SW480 (cell line): ENCODE data around the gene ZCCHC4.
A peak's percentile ranks its signal among the peaks of the same experiment; 100 is the strongest.

Experiments
- DNase-seq: peaks from one replicate; pipeline ENCODE4 v3.0.0-alpha.2; 2016; ENCODE audit warnings: low spot score

The ZCCHC4 gene, protein sequence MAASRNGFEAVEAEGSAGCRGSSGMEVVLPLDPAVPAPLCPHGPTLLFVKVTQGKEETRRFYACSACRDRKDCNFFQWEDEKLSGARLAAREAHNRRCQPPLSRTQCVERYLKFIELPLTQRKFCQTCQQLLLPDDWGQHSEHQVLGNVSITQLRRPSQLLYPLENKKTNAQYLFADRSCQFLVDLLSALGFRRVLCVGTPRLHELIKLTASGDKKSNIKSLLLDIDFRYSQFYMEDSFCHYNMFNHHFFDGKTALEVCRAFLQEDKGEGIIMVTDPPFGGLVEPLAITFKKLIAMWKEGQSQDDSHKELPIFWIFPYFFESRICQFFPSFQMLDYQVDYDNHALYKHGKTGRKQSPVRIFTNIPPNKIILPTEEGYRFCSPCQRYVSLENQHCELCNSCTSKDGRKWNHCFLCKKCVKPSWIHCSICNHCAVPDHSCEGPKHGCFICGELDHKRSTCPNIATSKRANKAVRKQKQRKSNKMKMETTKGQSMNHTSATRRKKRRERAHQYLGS

DNA sequence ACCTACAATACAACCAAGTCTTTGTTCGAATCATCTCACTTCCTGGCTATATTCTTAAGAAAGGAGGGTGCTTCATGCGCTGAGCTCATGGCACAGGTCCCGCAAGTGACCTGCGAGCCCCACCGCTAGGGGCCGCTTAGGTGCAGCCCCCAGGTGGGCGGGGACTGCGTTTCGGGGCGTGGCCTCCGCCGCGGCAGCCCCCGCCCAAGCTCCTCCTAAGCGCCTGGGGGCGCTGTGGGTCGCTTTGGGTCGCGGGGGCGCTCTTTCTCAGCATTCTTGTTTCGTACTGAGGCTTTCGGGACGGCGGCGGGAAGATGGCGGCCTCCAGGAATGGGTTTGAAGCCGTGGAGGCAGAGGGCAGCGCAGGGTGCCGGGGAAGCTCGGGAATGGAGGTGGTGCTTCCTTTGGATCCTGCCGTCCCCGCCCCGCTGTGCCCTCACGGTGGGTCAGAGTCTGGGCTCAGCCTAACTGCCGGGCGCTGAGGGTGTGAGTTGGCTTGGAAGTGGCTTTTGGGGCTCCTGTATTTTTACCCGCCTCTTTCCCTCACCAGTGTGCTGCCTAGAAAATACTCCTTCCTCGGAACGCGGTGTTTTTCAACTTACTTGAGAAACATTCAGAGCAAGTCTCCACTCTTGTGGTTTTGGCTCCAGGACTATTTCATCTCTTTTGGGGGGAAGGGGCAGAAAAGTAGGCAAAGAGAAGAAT is at the start of gene ZCCHC4:
ZCCHC4 (plus strand) TSS at position 279 of the 705 bp plus-strand sequence; CDS start at position 315, 36 bp downstream.
- peak; percentile 80 for DNase-seq

DNA sequence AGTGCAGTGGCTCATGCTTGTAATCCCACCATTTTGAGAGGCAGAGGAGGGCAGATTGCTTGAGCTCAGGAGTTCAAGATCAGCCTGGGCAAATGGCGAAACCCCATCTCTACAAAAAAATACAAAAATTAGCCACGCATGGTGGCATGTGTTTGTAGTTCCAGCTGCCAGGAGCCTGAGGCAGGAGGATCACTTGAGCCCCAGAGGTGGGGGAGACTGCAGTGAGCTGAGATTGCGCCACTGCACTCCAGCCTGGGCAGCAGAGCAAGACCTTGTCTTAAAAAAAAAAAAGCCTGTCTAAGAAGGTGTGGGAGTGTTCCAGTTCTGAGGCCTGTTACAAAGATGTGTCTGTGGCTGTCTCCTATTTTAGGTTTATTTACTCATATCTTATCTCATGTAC is 40.7 kb upstream of the ZCCHC4 start:
- no peak for DNase-seq

DNA sequence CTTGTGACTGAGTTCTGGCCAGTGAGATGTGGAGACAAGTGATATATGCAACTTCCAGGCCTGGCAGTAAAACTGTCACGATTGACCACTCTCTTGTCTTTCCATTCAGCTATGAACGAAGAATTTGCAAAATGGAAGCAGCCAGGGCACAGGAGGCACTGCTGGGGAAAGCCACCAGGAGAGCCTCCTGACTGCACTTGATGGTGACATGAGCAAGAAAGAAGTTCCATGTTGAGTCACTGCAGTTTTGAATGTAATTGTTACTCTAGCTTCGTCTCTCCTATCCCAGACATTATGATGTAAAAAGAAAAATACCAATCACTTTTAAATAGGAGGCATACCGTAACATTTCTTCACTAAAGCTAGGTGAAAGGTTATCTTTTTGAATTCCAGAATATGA is 32.4 kb upstream of the ZCCHC4 start:
- DNase-seq = no peak

DNA sequence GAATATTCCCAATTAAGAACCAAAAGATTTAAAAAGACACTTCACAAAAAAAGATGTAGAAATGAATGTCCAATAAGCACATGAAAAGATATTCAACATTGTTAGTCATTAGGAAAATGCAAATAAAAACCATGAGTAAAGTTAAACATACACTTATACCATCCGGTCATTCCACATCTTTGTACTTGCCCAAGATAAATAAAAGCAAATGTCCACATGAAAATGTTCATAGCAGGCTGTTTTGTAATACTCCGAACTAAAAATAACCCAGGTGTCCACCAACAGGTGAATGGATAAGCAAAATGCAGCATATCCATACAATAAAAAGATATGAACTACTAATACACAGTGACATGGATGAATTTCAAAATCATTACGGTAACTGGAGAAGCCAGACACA is 28.6 kb upstream of the ZCCHC4 start:
- no peak for DNase-seq

DNA sequence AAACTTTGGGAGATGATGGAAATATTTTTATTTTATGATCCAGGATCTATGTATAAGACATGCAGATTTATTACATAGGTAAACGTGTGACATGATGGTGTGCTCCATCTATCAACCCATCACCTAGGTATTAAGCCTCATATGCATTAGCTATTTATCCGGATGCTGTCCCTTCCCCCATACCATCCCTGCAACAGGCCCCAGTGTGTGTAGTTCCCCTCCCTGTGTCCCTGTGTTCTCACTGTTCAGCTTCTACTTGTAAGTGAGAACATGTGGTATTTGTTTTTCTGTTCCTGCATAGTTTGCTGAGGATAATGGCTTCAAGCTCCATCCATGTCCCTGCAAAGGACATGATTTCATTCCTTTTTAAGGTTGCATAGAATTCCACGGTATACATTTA is 28.1 kb upstream of the ZCCHC4 start:
- no peak for DNase-seq

DNA sequence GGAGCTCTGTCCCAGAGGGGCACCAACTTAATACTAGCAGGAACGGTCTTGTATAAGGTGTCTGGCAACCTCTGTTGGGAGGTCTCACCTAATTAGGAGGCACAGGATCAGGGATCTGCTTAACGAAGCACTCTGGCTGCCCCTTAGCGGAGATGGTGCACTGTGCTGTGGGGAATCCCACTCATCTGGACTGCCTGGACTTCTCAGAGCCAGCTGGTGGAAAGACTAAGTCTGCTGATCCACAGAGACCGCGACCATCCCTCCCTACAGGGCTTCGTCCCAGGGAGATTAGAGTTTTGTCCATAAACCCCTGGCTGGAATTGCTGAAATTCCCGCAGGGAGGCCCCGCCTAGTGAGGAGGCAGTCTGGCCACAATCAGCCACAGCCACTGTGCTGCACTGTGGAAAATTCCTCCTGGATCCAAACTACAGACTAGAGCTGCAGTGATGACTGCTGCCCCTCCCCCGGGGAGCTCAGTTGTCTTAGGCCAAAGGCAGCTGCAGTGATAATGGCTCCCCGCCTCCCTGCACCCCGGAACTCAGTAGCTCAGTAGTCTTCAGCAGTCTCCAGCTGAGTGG is 22.0 kb upstream of the ZCCHC4 start:
- DNase-seq = no peak

DNA sequence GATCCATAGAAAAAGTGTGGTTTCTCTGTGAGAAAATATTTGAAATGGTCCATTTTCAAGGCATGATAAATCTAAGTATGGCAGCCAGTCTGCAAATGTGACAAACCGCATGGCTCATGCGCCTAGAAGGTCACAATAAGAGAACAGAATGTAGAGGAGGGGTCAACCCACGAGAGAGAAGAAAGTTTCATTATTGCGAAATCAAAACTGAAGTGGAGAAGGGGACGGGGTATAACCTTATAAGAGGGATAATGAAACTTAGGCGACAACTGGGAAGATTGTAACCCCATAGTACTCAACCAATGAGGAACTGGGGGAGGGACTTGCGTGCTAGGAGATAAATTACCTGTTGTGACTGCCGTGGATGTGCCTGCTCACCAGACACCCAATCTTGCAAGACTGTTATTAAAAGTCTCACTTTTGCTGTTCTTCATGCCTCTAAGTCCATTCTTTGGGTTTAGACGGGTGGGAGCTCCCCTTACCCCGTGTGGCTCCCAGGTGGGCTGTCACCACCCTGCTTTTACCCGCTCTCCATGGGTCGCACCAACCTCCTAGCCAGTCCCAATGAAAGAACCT is 21.3 kb upstream of the ZCCHC4 start:
- no peak for DNase-seq

DNA sequence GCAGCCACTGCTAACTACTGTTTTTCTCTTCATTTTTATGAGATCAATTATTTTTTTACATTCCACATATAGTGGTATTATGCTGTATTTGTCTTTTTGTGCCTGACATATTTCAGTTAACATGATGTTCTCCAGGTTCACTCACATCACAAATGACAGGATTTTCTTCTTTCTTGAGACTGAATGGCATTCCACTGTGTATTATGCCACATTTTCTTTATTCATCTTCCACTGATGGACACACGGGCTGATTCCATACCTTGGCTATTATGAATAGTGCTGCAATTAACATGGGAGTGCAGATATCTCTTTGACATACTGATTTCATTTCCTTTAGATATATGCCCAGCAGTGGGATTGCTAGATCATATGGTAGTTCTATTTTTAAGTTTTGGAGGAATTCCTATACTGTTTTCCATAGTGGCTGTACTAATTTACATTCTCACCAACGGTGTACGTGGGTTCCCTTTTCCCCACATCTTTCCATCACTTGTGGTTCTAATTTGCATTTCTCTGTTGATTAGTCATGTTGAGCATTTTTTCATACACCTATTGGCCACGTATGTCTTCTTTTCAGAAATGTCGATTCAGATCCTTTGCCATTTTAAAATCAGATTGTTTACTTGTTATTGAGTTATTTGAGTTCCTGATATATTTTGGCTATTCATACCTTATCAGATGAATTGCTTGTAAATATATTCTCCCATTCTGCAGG is 14.9 kb upstream of the ZCCHC4 start:
- no peak for DNase-seq

DNA sequence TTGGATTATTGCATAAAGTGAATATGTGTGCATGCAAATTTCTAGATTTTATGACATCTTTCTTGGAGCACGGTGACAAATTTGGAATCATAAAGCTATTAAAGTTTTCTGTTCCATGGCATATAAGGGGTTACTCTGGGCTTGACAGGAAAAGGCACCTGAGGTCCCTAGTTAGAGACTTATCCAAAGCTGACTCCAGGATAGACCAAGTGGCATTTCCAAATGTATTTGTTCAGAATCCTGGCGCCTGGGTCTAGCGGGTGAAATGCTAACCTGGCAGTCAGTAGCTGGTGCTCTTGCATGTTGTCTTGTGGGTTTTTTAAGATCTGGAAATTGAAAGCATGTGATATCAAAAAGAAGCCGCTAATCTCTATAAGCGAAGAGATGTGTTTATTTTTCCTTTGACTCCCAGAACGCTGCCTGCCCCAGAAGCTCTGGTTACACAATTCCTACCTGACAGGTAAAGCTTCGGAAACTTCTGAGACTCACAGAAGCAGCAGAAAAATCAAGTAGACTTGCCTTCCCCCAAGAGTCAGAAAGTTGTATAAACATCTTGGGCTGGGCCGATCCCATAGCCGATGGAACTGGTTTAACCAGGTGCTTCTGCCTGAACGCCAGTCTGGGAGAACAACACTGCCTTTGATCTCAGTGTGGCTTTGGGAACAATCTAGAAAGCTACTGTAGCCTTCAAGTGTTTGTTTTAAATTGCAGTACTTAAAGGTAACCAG is 12.9 kb upstream of the ZCCHC4 start:
- DNase-seq = peak; percentile 13

DNA sequence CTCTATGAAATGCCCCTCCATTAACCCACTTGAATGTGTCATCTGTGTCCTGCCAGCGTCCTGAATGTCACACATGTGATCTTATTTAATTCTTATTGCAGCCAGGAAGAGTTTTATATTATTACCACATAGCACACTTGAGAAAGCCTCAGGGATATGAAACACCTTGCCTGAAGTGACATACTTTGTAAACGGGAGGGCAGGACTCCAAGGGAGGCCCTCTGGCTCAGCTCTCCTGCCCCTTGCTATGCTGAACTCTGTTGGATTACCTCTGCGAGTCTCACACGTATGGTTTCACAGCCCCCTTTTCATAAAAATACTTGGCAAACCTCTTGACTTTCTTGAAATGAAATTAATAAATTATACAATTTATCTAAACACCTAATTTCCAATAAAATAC is 11.1 kb upstream of the ZCCHC4 start:
- DNase-seq = no peak

DNA sequence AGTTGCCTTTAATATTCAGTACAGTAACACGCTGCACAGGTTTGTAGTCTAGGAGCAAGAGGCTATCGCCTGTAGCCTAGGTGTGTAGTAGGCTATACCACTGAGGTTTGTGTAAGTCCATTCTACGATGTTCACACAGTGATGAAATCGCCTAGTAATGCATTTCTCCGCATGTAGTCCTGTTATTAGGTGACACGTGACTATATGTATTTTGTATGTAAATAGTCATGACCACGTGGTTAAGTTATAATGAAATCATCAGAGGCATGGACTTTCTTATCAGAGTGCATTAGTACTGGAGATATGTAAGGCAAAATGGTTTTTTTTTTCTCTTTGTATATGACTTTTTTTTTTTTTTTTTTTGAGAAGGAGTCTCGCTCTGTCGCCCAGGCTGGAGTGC is 9.9 kb upstream of the ZCCHC4 start:
- DNase-seq = no peak

DNA sequence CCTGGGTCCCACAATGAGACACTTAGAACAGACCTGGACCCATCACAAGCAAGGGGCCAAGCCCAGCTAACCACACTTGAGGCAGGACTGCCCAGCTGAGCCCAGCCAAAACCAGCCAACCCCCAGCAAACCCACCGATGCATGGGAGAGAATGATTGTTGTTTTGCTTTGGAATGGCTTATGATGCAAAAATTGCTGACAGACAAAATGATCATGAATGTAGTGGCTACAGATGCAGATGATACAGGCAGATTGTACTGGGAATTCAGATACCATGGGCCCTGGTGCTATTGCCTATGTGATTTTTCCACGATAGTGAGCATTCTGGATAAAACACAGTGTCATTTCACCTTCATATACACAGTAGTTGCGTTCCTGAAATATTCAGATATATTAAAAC is 9.0 kb upstream of the ZCCHC4 start:
- no peak for DNase-seq

DNA sequence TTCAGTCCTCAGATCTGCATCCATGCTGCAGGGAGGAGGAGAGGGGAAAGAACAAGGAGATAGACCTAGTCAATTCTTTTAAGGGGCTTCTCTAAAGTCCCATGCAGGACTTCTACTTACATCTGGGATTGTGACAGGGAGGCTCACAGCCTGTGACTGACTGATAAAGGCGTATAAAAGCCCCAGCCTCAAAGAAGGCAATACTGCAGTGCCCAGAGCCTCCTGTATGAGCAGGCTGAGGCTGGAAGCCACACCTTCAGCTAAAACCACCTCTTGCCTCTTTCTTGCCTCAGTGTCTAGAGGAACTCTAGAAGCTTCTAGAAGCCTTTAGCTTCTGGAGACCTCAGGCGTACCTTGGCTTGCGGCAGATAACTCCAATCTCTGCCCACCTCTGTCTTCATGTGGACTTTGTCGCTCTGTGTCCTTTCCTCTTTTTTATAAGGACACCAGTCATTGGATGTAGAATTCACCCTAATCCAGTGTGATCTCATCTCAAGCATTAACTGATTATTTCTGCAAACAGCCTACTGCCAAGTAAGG is 6.0 kb upstream of the ZCCHC4 start:
- no peak for DNase-seq

DNA sequence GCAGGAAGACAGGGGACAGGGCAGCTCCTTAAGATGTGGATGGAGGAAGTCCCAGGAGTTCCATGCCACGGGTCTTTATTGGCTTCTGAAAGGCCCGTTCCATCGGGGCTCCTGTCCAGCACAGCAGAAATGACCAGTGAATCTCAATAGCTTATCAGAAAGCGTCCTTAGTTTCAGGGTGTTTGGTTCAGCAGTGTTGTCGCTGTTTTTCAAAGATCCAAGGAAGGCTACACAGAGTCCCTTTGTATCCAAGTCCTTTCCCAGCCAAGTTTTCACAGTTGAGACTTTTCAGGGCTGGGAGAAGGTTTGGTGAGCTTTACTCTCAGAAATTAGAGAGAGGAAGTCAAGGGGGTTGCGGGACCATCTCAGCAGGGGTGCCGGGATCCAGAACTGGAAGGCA is 5.0 kb upstream of the ZCCHC4 start:
- no peak for DNase-seq

DNA sequence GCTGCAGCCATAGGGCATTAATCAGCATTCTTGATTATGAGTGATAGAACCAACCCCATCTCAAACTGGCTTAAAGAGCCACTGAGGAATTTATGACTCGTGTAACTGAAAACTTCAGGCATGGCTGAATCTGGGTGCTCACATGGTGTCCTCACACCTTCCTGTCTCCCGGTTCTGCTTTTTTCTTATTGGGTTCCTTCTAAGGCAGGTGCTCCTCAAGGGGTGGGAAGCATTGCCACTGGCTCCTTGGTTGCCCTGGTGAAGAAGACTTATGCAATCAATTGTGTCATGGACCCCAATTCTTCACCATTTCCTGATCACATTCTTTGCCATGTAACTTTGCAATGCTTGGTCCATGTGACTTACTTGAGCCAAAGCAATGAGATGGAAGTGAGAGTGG is 4.3 kb upstream of the ZCCHC4 start:
- DNase-seq = no peak

DNA sequence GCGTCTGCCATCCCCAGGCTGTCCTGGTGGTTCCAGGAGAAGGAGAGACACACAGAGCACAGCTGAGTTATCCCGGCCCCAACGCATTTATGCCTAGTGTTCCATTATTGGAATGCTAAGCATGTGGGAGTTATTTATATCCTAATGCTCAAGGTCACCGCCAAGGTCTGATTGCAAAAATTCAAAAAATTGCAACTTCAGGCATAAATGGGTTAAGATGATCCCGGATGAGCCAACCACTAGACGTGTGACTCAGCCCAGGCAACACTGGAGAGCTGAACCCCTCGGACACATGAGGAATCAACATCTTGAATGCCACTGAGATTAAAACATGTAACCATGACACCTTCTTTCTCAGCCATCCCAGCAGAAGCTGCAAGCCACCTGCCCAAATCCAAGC is 3.8 kb upstream of the ZCCHC4 start:
- no peak for DNase-seq

DNA sequence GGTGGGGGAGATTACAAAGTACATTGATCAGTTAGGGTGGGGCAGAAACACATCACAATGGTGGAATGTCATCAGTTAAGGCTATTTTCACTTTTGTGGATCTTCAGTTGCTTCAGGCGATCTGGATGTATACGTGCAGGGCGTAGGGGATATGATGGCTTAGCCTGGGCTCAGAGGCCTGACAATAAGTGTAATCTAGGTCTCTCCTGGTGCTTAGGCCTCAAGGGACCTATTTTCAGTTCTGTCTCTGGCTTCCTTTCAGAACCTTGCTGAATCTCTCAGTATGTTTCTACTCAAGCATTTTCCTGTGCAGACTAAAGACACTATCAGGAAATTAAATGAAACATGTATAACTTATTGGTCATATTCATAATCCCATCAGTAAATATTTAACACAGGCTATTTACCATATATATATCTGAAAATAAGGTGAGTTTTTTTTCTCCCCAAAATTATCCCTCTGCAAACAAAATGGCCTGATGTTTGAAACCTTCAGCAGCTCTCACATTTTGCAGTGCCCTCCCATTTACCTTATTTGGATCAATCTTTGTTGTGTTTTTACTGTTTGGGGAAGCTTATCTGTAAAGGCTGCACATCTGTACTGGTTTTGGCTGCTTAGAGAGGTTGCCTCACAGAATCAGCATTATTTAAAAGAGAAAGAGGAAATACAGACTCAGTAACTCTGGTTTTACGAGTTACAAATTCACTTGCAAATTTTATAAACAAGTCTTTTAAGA is 2.3 kb upstream of the ZCCHC4 start:
- DNase-seq = no peak

DNA sequence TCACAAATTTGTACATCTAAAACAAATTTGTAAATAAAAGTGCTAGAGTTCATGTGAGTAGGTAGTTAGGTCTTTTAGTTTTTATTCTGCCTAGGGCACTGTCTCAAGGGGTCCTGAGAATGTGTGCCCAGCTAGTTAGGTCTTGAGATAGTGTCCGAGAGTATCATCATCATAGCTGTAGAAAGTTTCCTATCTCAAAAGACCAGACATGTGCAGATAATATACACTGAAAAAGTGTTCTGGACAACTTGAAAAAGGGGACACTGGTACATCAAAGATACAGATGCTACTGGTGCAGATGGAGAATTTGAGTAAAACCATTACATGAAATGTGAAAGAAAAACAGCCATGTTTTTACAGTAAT is 1.8 kb upstream of the ZCCHC4 start:
- no peak for DNase-seq

DNA sequence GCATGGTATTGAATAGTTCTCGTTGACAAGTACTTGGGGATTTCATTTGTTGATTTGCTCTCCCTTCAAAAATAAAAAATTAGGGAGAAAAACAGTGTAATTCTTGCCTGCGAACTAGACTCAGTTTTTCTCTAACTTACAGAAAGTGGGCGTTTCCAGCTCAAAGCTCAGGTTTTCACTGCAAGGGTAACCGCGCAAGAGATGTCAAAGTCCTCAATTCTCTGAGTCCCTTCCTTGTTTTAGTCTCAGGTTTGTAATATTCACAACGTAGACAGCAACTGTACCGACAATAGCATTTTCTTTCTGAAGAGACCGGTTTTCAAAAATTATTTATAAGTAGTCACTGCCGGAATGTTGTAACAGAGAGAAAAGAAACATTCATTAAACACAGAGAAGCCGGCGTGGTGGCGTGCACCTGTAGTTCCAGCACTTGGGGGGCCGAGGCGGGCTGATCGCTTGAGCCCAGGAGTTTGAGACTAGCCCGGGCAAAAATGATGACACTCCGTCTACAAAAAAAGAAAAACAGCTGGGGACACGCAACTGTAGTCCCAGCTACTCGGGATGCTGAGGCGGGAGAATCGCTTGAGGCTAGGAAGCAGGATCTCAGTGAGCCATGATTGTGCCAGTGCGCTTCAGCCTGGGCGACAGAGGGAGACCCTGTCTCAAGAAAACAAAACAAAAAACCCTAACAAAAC is 774 bp downstream of the ZCCHC4 start:
- peak; percentile 1 for DNase-seq

DNA sequence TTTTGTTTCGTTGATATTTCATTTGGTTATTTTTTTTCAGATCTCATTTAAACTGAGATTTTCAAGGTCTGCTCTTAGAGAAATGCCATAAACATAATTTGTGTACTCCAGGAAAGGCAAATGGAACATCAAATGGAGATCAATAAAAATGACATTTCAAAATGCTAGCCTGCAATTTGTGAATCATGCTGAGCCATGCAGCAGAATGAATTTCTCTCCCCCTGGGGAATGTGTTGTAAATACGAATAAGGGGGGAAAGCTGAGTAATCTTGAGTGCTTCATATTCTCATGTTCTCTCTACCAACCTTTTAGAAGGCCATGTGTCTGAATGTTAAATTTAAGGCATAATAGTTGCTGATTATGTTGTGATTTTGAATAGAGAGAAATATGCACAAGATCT is 7.8 kb downstream of the ZCCHC4 start:
- DNase-seq = no peak
